Measurements from ENCODE around the gene CPNE4.
A peak's percentile ranks its signal among the peaks of the same experiment; 100 is the strongest.

Gene CPNE4

GRCh38 chr3:131796558-131797198 is 238.1 kb downstream of the CPNE4 start:
- no peak for DNase-seq (ENCODE audit: low read depth)

- DNase-seq (ENCODE audit: low read depth), result no peak
Observed at GRCh38 chr3:131796111-131796510, 238.7 kb downstream of the CPNE4 start.

GRCh38 chr3:131795390-131796090 is 239.3 kb downstream of the CPNE4 start:
- peak; percentile 88 for DNase-seq (ENCODE audit: low read depth)

GRCh38 chr3:131794766-131795388 is 239.9 kb downstream of the CPNE4 start:
- peak; percentile 63 for DNase-seq (ENCODE audit: low read depth)

GRCh38 chr3:131793870-131794269 is 240.9 kb downstream of the CPNE4 start:
- no peak for DNase-seq (ENCODE audit: low read depth)

GRCh38 chr3:131789188-131789587 is 245.6 kb downstream of the CPNE4 start:
- no peak for DNase-seq (ENCODE audit: low read depth)

GRCh38 chr3:131786386-131786785 is 248.4 kb downstream of the CPNE4 start:
- DNase-seq (ENCODE audit: low read depth), result no peak

GRCh38 chr3:131782751-131783150 is 252.1 kb downstream of the CPNE4 start:
- DNase-seq (ENCODE audit: low read depth), result no peak

GRCh38 chr3:131778526-131778925 is 256.3 kb downstream of the CPNE4 start:
- no peak for DNase-seq (ENCODE audit: low read depth)

- no peak for DNase-seq (ENCODE audit: low read depth)
Observed at GRCh38 chr3:131775650-131776049, 259.2 kb downstream of the CPNE4 start.

- DNase-seq (ENCODE audit: low read depth), result no peak
Observed at GRCh38 chr3:131772269-131773026, 262.4 kb downstream of the CPNE4 start.

- no peak for DNase-seq (ENCODE audit: low read depth)
Observed at GRCh38 chr3:131762981-131763564, 271.7 kb downstream of the CPNE4 start.

- DNase-seq (ENCODE audit: low read depth), result no peak
Observed at GRCh38 chr3:131756405-131756804, 278.4 kb downstream of the CPNE4 start.

GRCh38 chr3:131755380-131755779 is 279.4 kb downstream of the CPNE4 start:
- DNase-seq (ENCODE audit: low read depth), result no peak

GRCh38 chr3:131750256-131750655 is 284.6 kb downstream of the CPNE4 start:
- DNase-seq (ENCODE audit: low read depth), result no peak

GRCh38 chr3:131749826-131750225 is 285.0 kb downstream of the CPNE4 start:
- no peak for DNase-seq (ENCODE audit: low read depth)

GRCh38 chr3:131747466-131747865 is 287.3 kb downstream of the CPNE4 start:
- DNase-seq (ENCODE audit: low read depth), result no peak

GRCh38 chr3:131744765-131745164 is 290.0 kb downstream of the CPNE4 start:
- DNase-seq (ENCODE audit: low read depth), result no peak

- DNase-seq (ENCODE audit: low read depth), result no peak
Observed at GRCh38 chr3:131743126-131743525, 291.7 kb downstream of the CPNE4 start.

- DNase-seq (ENCODE audit: low read depth), result no peak
Observed at GRCh38 chr3:131739211-131739610, 295.6 kb downstream of the CPNE4 start.

- DNase-seq (ENCODE audit: low read depth), result no peak
Observed at GRCh38 chr3:131738095-131738494, 296.7 kb downstream of the CPNE4 start.

- no peak for DNase-seq (ENCODE audit: low read depth)
Observed at GRCh38 chr3:131735544-131735943, 299.3 kb downstream of the CPNE4 start.

Measured in amniotic epithelial cell (primary cell).